ENCODE results near the gene SCPEP1.

SCPEP1 gene

DNA sequence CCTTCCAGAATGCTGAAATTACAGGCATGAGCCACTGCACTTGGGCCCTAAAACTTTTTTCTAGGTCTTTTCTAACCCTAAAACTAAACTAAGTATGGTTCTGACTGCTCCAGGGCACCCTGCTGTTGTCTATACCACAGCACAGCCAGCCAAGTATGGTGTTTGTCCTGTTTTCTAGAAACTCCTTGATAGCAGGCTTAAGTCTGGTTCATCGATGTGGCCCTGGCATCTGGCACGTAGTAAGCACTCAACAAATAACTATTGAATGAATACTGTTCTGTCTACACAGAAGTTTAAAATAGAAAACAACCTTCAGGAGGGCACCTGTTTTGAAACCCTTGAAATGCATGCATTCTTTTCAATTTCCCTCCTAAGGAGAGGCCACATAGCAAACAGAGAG, 62.6 kb downstream of the SCPEP1 start:
- DNase-seq (ENCODE audit: low spot score), result no peak

DNA sequence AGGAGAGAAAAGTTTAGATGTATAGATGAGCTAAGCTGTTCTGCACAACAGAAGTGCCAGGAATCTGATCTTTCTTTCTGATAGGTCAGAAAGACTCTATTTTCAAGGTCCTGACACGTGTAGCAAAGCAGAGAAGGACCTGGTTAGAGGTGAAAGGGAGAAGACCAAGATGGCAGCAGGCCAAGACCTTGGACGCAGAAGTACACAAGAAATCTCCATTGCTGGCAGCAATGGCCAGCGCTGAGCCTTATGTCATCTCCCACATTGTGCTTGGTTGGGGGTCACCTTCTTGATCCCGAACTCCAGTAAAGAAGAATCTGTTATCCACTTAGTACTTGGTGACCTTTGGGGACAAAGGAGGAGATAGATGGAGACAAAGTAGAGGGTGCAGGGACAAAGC, 65.3 kb downstream of the SCPEP1 start:
- no peak for DNase-seq (ENCODE audit: low spot score)

DNA sequence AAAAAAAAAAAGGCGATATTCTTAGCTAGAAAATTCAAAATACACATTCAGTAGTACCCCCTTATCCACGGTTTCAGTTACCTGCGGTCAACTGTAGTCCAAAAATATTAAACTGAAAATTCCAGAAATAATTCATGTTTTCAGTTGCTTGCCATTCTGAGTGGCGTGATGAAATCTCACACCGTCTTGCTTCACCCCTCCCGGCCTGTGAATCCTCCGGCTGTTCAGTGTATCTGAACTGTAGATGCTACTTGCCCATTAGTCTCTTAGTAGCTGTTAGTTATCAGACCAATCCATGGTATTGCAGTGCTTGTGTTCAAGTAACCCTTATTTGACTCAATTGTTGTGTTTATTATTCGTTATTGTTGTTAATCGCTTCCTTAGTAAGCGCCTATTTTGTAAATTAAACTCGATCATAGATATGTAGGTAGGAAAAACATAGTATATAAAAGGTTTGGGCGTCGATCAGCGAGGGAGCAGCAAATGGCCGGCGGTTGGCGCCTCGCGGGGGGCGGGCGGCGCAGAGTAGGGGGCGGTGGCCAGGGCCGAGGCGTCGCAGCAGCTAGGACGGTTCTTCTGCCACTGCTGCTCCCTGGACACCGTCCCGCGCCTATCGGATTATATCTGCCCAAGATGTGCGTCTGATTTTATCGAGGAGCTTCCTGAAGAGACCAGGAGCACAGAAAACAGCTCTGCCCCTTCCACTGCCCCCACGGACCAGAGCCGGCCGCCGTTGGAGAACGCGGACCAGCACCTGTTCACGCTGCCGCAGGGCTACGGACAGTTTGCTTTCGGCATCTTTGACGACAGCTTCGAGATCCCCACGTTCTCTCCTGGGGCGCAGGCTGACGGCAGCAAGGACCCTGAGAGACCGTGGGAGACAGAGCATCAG, 67.3 kb downstream of the SCPEP1 start:
- DNase-seq (ENCODE audit: low spot score), result no peak

DNA sequence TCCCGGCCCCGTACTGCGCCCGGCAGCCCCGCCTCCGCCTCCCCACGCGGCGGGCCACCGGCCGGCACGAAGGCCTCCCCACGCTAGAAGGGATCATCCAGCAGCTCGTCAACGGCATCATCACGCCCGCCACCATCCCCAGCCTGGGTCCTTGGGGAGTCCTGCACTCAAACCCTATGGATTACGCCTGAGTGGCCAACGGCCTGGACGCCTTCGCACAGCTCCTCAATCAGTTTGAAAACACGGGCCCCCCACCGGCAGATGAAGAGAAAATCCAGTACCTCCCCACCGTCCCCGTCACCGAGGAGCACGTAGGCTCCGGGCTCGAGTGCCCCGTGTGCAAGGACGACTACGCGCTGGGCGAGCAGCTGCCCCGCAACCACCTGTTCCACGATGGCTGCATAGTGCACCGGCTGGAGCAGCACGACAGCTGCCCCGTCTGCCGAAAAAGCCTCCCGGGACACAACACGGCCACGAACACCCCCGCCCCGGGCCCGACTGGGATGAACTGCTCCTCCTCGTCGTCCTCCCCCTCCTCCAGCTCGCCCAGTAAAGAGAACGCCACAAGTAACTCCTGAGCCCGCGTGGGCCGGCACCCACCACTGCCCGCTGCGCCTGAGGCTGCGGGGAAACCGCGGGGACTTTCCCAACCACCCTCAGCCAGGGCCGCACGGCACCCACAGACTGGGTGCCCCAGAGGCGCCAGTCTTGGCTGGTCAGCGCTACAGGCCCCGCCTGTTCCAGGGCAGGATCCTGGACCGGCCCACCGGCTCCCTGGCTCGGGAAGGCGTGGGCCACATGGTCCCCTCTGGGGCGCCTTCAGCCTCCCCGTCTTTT, 68.2 kb downstream of the SCPEP1 start:
- no peak for DNase-seq (ENCODE audit: low spot score)

DNA sequence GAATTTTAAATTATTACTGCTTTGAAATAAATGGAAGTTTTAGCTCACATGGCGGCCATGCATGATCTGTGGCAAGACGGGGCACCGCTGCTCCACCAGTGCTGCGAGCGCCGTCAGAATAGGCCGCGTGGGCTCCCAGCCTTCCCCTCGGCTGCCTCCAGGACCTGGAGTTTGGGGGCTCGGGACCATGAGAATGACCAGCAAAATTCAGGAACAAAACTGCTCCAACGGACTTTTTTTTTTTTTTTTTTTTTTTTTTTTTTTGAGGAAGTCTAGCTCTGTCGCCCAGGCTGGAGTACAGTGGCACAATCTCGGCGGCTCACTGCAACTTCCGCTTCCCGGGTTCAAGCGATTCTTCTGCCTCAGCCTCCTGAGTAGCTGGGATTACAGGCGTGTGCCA, 68.8 kb downstream of the SCPEP1 start:
- no peak for DNase-seq (ENCODE audit: low spot score)

DNA sequence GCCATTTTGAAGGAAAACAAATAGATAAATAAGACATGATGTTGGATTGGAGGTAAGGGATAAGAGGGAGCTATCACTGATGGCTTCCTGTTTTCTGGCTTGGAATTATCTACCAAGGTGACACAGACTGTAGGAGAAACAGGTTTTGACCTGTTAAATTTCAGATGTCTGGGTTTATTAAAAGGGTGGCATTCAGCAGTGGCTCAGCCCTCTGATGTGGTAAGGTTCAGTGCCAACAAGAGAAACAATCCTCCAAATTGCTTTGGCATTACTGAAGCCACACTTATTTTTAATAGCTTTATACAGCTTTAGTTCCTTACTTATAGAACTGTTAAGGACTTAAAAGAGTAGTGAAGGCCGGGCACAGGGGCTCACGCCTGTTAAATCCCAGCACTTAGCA, 70.2 kb downstream of the SCPEP1 start:
- DNase-seq (ENCODE audit: low spot score), result no peak

DNA sequence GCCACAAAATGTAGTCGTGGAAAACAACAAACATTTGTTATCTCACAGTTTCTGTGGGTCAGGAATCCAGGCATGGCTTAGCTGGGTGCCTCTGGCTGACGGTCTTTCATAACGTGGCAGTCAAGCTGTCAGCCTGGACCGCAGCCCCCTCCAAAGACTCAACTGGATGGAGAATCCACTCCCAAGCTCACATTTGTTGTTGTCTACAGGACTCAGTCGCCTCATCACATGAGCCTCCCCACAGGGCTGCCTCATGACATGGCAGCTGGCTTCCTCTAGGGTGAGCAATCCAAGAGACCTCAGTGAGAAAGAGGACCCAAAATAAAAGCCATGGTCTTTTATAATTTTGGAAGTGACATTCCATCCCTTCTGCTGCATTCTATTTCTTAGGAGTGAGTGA, 72.4 kb downstream of the SCPEP1 start:
- DNase-seq (ENCODE audit: low spot score), result no peak

DNA sequence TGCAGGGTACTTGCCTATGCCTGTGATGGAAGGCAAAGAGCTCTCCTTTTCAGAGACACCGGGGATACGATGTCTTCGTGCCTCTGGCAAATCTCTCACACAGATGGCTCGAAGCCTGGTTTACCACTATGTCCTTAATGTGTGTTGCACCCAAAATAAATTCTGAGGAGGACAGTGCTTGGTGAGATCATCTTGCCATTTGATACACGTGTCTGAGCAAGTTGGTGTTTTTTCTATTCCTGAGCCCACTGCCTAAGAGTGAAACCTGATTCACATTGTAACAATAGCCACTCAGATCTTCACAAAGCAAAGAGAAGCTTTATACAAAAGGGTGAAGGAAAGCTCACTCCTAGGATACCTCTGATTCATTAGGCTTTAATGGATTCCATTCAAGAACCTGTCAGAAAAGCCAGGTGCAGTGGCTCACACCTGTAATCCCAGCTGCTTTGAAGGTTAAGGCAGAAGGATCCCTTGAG, 74.0 kb downstream of the SCPEP1 start:
- no peak for DNase-seq (ENCODE audit: low spot score)
